Middle frontal gyrus (tissue), 1 donor: ENCODE measurements around the gene COBLL1.

Source experiments
- DNase-seq: peaks from one replicate; pipeline ENCODE4 v3.0.0-alpha.2; 2015; ENCODE audit warnings: low spot score; ENCODE audit errors: extremely low spot score

The COBLL1 gene

DNA sequence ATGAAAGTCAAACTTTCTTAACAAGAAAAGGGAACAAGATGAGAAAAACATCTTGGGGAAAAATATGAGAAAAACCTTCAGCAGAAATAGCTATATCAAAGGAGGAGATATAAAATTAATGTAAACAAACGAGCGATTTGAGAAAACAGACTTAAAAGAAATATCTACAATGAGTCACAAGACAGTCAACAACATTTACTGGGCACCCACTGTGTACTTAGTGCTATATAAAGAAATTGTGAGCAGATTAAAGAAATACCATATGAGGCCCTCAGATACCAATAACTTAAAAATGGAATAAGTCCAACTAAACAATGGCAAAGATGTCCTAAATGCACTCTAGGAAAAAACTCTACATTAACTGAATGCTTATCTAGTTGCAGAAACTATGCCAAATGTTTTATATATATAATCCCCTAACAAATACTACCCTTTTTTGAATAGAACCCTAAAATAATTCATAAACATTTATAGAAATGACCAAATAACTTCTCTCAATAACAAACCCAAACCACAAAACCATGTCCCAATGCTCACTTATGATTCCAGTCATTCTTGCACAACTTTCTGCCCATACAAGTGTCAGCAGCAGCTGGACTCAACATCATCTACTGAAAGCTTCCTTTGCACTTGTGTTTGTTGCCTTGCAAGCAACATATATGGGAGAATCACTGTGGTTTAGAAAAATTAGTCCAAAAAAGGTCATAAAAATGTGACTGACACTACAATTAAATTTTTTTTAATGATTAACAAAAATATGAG, 83.5 kb downstream of the COBLL1 start:
- DNase-seq = no peak

- DNase-seq = no peak
Observed at GRCh38 chr2:164756773-164757172, 84.8 kb downstream of the COBLL1 start.

- DNase-seq = no peak
Observed at GRCh38 chr2:164755952-164756351, 85.7 kb downstream of the COBLL1 start.

GRCh38 chr2:164754157-164755093, 87.2 kb downstream of the COBLL1 start:
- DNase-seq = no peak

- DNase-seq = no peak
Observed at GRCh38 chr2:164752956-164753355, 88.7 kb downstream of the COBLL1 start.

GRCh38 chr2:164747783-164748433, 93.7 kb downstream of the COBLL1 start:
- no peak for DNase-seq

- DNase-seq = no peak
Observed at GRCh38 chr2:164747140-164747539, 94.5 kb downstream of the COBLL1 start.

- no peak for DNase-seq
Observed at GRCh38 chr2:164746713-164747112, 94.9 kb downstream of the COBLL1 start.

GRCh38 chr2:164745012-164745797, 96.4 kb downstream of the COBLL1 start:
- no peak for DNase-seq

DNA sequence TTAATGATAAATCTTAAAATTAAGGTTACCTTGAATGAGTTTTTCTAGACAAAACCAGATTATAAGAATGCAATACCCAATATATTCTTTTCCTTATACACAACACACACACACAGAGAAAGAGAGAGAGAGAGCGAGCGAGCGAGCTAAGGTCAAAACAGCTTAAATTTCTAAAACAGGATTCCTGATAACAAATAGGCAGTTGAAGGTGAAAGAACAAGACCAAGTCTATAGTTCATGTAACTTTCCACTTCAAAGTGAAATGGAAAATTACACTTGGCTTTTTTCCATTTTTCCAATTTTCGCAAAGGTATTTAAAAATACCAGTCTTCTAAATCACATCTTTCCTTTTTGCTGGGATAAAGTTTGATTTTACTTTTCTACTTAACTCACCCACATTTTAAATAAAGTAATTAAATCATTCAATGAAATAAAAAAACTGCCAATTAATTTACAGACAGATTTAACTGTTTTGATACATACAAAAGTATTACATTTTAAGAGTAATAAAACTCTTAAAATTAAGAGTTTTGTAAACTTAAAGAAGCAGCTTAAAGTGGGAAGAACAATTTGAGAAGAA, 98.8 kb downstream of the COBLL1 start:
- no peak for DNase-seq

DNA sequence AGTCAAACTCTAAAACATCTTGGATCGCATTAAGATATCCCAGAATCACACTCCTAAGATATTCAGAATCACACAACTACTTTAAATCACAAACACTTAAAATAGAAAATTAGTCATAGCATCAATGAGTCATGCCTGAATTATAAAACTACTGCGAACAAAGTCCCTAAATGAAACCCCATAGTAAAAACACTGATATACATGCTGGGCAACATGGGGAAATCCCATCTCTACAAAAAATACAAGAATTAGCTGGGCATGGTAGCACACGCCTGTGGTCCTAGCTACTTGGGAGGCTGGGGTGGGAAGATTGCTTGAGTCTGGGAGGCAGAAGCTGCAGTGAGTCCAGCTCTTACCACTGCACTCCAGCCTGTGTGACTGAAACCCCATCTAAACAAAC, 101.7 kb downstream of the COBLL1 start:
- no peak for DNase-seq

GRCh38 chr2:164737612-164738081, 104.0 kb downstream of the COBLL1 start:
- peak; percentile 62 for DNase-seq

DNA sequence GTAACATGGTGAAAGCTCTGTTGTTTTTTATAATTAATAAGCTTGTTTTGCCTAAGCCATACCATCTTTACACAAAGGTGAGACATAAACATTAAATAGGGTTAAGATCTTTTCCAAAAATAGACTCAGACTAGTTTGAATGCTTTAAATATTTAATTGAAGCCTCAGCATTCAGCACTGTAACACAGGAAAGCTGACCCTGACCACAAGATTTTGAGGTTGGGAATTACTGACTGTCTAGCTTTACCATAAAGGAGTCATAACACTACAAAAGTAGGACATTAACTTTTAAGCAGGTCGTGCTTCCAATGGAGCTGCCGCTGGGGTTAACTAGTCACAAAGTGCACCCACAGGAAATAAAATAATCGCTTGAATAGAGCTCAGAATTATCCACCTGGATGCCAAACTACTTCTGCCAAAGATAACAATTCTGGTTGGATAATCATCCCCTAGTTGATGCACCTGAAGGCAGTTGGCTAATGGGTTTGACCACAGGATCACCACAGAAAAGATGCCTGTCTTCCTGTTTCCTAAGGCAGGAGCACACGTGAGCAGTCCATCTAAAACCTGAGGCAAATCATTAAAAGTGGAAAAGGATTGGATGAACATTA, 106.2 kb downstream of the COBLL1 start:
- DNase-seq = no peak

GRCh38 chr2:164734196-164734595, 107.4 kb downstream of the COBLL1 start:
- DNase-seq = no peak

GRCh38 chr2:164725542-164725941, 116.1 kb downstream of the COBLL1 start:
- no peak for DNase-seq

GRCh38 chr2:164722616-164723338, 118.8 kb downstream of the COBLL1 start:
- DNase-seq = no peak

DNA sequence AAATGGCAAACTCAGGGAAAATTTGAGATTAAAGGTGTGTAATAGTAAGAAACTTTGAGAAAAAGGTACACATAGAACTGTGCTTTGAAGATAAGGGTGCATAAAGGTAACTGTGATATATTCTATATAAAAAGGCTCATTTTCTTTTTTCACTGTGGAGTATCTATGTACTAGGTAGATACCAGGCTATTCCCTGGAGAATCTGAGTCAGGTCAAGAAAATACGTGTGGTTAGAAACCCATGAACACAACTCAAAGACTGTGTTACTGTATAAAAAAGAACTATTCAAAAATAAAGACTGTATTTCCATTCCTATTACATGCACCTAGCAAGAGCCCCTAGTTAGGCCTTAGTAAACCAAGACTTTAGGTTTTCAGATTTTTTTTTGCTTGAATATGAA, 120.2 kb downstream of the COBLL1 start:
- no peak for DNase-seq

DNA sequence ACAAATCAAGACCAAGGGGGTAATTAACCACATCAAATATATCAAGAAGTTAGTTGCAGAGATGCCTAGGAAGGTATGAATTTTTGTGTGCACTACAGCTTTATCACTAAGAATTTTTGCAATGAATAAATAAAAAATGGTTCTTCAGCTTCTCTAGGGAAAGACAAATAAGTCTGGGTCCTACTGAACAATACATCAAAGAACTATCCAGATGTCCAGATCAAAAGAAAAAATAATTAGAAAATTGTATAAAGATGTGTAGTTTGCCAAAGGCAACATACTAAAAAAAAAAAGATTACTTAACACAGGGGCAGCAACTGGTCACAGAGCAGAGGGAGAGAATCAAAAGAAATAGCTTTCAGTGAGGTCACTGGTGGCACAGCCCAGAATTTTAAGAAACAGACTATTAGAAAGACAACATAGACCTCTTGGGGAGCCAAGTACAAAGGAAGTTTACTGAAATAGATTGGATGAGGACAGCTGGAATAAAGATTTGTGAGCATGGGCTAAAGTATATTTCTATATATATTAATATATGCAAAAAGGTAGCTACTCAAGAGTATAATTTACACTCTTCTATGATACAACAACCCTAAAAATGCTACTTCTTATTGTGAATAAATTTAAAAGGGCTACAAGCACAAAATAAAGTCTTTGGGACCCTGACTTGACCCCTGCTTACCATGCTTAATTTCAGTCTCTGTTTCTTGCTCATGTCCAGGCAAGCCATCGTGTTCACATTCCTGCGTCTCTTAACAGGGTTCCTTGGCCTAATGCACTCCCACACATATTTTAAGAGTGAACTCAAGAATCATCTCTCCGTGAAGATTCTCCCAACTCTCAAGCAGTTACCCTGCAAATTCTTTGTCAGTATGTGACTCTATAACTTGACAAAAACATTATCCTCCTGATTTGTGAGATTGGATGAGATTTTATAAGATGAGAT, 121.4 kb downstream of the COBLL1 start:
- DNase-seq = no peak
